Erythroblast (primary cell): Measurements from ENCODE around the gene POMGNT1.

Source experiments
- GATA1 ChIP-seq: IDR thresholded peaks from 2 replicates; pipeline ENCODE4 v1.6.1; 2011; ENCODE audit warnings: low read depth, mild to moderate bottlenecking, control low read depth, low read length, moderate library complexity
- POLR2A ChIP-seq: IDR thresholded peaks from 2 replicates; pipeline ENCODE4 v1.6.1; 2011; ENCODE audit warnings: mild to moderate bottlenecking, low read length

- TF ChIP-seq POLR2A (no peak), GATA1 (no peak)
These were observed 23.5 kb upstream of the POMGNT1 start for GRCh38 chr1:46221749-46222148.
